GM19455 (cell line): ENCODE data around the gene ALPL.
"Not testable (repeated sequence)": the region's sequence is repeated elsewhere in the genome, so short reads cannot be mapped to it uniquely, and the experiment has no call there.

Source experiments
- ATAC-seq: cut with Tn5 transposase; IDR thresholded peaks from one replicate; pipeline ENCODE4 v1.9.1; 2021; ENCODE audit not compliant: unreplicated experiment

Gene ALPL

DNA sequence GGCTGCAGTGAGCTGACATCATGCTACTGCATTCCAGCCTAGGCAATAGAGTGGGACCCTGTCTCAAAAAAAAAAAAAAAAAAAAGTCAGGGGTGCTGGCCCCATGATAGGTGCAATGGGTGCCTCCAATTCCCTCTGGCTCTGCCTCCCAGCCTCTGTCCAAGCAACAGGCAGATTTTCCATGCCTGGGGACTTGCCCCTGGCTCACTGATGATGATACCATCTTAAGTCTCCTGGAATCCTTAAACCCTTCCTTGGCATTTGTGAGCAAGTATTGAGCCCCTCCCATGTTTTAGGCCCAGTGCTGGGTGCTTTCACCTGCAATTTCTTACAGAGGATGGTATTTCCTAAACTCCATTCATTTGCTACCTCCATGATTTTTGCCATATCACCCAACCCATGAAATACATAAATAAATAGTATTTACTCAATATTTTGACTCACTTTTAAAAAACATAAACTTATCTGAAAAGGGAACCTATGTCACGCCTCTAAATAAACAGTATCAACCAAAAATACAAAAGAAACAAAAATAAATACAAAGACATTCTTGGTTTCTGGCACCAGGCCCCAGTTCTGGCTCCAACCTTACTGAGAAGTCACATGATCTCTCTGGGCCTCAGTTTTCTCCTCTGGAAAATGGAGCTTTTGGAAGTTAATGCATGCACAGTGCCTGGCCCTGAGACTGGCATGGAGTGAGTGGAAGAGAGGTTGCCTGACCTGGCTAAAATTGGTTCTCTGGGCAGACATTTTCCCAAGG is 1.5 kb upstream of the ALPL start:
- no peak for ATAC-seq

DNA sequence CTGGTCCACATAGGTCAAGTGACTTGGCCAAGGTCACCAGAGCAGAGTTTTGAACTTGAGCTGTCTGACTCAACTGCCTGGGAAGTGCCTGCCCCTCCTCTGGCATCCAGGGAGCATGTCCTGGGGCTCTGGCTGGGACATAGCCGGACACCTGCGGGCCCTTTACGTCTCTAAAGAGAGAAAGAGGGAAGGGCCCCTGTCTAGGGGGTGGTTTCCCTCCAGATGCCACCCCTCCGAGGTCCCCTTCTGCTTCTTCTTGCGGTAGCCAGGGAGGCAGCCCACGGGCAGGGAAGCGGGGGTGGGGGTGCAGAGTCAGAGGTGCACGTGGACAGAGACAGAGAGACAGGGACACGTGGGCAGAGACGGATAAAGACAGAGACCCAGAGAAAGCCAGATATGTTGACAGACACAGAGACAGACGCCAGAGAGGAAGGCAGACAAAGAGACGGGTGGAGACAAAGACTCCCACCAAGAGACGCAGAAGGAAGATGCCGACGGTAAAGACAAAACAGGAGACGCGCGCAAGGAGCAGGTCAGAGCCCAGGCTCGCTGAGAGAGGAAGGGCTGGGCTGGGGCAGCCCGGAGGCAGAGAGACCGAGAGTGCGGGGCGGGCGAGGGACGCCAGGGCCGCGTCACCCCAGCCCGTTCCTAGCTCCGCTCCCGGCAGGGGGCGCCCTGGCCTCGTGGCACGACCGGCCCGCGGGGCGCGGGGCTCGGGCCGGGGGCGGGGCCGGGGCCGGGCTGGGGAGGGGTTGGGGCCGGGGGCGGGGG is 458 bp upstream of the ALPL start:
- ATAC-seq, result no peak

DNA sequence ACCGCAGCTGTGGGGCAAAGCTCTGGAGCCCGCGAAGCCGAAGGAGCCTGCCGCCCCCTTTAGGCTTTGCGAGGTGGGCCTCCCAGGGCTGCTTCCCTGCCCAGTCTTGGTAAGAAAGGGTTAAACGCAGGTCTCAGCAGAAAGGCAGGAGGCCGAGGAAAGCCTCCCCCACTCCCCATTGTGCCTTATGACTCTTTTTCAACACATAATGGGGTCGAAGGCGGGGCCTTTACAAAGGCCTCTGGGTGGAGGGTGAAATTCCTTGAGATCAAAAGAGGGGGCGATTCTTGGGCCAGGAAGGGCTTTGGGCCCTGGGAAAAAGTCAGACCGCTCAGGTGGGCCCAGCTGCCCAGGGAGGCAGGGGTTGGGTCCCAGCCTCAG is 880 bp downstream of the ALPL start:
- no peak for ATAC-seq

- ATAC-seq, result no peak
Observed at GRCh38 chr1:21510885-21511578, 1.8 kb downstream of the ALPL start.

GRCh38 chr1:21511579-21512522 is 2.6 kb downstream of the ALPL start:
- ATAC-seq, result no peak

DNA sequence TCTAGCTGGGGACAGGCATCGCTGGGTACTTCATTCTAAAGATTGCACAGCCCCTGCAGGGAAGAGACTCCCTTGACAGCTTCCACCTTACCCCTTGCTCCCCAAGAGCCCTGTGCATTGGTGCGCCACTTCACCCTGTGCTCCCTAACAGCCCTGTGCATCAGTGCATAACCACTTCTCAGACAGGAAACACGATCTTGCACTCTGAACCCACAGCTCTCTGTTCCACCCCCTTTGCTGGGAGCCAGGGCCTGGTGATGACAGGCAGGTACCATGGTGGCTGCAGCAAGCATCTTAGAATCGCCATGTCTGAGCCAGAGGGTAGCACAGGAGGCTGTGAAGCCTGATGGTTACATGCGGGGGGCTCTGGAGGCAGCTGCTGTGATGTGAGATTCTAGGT is 5.0 kb downstream of the ALPL start:
- ATAC-seq, result peak; percentile 52

DNA sequence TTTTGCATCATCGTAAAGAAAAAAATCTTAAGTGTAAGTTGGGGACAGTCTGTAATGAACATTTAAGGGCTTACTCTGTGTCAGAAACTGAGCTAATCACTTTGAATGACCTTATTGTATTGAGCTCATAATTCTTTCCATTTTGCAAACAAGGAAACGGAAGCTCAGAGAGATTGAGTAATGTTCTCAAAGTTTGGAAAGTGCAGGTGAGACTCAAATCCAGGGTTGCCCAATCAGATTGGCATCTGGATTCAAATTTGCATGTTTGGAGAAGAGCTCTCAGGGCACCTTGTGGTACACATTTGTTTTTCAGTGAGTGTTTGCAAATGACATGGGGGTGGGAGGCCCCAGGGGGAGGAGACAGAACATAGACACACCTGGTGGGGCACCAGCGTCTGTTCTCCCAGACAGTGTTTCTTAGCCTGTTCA is 8.0 kb downstream of the ALPL start:
- no peak for ATAC-seq

GRCh38 chr1:21517660-21518480 is 8.6 kb downstream of the ALPL start:
- no peak for ATAC-seq

DNA sequence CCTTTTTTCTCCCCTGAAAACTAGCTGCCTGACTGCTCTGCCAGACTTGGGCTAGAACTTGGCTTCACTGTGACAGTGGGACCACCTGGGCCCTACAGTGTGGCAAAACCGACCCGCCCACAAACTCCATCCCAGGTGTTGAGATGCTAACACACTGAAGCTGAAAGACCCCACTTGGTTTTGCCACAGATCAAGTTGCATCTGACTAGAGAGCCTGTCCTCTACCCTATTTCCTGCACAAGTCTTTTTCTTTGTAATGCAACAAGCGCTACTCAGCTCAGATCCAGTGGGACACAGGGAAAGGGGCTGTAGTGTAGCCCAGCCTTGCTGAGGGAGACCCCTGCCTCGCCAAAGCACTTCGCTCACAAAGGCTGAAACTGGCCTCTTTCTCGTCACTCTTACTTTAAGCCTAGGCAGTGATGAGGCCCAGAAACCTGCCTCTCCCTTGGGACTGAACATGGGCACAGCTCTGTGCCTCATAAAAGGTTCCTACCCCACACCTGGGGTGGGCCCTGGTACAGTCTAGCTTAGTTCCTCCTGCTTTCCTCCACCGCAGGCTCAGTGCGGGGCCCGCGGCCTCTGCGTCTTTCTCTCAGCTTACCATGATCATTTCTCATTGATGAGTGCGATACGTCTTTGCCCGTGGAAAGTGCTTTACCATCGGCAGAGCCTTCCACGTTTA is 9.7 kb downstream of the ALPL start:
- ATAC-seq, result no peak

GRCh38 chr1:21519486-21520070 is 10.4 kb downstream of the ALPL start:
- not testable (repeated sequence) for ATAC-seq

- ATAC-seq, result no peak
Observed at GRCh38 chr1:21520899-21521716, 11.9 kb downstream of the ALPL start.

DNA sequence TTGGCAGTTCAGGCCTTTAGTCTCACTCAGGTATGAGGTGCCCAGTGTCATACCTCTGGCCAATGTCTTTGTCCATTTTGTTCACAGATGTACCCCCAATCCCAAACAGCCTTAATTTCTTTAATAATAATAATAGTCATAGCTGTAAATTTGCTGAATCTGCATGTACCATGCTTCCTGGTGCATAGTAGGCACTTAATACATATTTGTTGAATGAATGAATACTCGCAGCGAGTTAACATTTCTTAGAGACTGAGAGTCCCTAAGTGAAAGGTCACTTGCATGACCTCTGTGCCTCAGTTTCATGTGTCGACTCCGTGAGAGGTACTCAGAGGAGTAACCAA is 12.5 kb downstream of the ALPL start:
- no peak for ATAC-seq

- ATAC-seq, result no peak
Observed at GRCh38 chr1:21522525-21523038, 13.4 kb downstream of the ALPL start.

DNA sequence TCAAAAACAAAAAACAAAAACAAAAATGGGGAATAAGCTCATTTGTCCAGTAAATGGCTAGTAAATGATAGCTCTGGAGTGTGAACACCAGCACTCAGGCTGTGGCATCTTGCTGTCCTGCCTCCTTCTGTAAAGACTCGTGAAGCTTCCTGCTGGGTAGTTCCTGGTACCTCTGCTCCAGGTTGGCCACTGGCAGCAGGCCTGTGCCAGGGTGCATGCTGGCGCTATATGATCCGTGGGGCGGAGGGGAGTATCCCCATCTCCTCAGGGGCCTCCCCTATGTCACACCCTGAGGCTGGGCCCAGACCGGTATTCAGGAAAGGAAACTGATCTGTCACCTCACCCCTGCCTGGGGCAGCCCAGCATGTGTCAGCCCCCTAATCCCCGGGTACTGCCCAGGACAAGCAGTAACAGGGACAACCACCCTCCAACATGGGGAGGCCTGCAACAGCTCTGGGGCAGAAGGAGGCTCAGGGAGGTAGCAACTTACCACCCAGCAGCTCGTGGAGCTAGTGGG is 14.1 kb downstream of the ALPL start:
- ATAC-seq, result no peak

DNA sequence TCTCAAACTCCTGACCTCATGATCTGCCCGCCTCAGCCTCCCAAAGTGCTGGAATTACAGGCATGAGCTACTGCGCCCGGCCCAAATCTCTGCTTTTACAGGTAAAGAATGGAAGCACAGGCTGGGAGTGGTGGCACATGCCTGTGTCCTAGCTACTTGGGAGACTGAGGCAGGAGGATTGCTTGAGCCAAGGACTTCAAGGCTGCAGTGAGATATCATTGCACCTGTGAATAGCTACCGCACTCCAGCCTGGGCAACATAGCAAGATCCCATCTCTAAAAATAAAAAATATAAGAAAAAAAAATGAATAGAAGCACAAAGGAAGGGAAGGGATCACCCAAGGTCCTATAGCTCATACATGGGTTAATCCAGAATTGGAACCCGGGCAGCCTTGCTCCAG is 15.0 kb downstream of the ALPL start:
- ATAC-seq, result no peak

- ATAC-seq, result no peak
Observed at GRCh38 chr1:21524686-21525339, 15.6 kb downstream of the ALPL start.

DNA sequence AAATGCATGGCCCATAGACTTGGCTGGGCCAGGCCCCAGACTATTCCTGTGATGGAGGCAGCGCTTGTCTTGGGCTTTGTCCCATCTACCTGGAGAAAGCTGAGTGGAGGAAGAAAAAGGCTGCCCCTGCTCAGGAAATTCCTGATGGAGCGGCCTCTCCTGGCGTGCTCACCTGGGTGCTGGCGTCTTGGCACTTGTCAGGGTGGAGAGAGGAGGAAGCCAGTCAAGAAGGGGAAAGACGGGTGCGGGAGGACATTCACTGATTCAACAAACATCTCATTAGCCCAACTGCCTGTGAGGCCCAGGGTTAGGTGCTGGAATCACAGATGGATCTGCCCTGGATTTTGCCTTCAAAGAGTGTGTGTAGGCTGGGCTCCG is 16.1 kb downstream of the ALPL start:
- ATAC-seq, result no peak
